ENCODE data around the gene DROSHA.
"Not testable (repeated sequence)": the region's sequence is repeated elsewhere in the genome, so short reads cannot be mapped to it uniquely, and the experiment has no call there.

Gene DROSHA

GRCh38 chr5:31531888-31532547 lies at the start of gene DROSHA, which contains the start of gene C5orf22:
TSS of gene DROSHA (minus strand) at chr5:31532093. CDS start at chr5:31529059, 3,034 bp downstream.
TSS of gene C5orf22 (plus strand) at chr5:31532301. CDS start at chr5:31532393, 92 bp downstream.
- peak; percentile 89 to 98 for DNase-seq

- no peak for DNase-seq
These were observed 47.7 kb upstream of the DROSHA start for GRCh38 chr5:31579558-31579957.

- no peak for DNase-seq
These were observed 45.5 kb upstream of the DROSHA start for GRCh38 chr5:31577438-31577837.

GRCh38 chr5:31574772-31575171 lies 42.9 kb upstream of the DROSHA start:
- no peak for DNase-seq

GRCh38 chr5:31573494-31574142 lies 41.7 kb upstream of the DROSHA start:
- no peak for DNase-seq

GRCh38 chr5:31569068-31569467 lies 37.2 kb upstream of the DROSHA start:
- no peak for DNase-seq

GRCh38 chr5:31568302-31568835 lies 36.5 kb upstream of the DROSHA start:
- DNase-seq, result no peak

- DNase-seq, result not testable (repeated sequence)
These were observed 34.5 kb upstream of the DROSHA start for GRCh38 chr5:31566362-31566761.

- no peak for DNase-seq
These were observed 31.3 kb upstream of the DROSHA start for GRCh38 chr5:31563216-31563615.

- DNase-seq, result no peak
These were observed 30.1 kb upstream of the DROSHA start for GRCh38 chr5:31561946-31562345.

GRCh38 chr5:31559942-31560341 lies 28.0 kb upstream of the DROSHA start:
- DNase-seq, result no peak

GRCh38 chr5:31556461-31556860 lies 24.6 kb upstream of the DROSHA start:
- DNase-seq, result no peak

- DNase-seq, result no peak
These were observed 22.7 kb upstream of the DROSHA start for GRCh38 chr5:31554552-31554951.

GRCh38 chr5:31553863-31554262 lies 22.0 kb upstream of the DROSHA start:
- no peak for DNase-seq

GRCh38 chr5:31551878-31552277 lies 20.0 kb upstream of the DROSHA start:
- DNase-seq, result no peak

- not testable (repeated sequence) for DNase-seq
These were observed 17.2 kb upstream of the DROSHA start for GRCh38 chr5:31549114-31549513.

- DNase-seq, result no peak
These were observed 6.0 kb upstream of the DROSHA start for GRCh38 chr5:31537851-31538250.

- DNase-seq, result no peak
These were observed 5.5 kb upstream of the DROSHA start for GRCh38 chr5:31537349-31537748.

GRCh38 chr5:31536873-31537272 lies 5.0 kb upstream of the DROSHA start:
- no peak for DNase-seq

GRCh38 chr5:31534527-31535046 lies 2.7 kb upstream of the DROSHA start:
- no peak for DNase-seq

- DNase-seq, result no peak
These were observed 378 bp downstream of the DROSHA start for GRCh38 chr5:31531543-31531887.

- DNase-seq, result no peak
These were observed 1.2 kb downstream of the DROSHA start for GRCh38 chr5:31530541-31531265.

GRCh38 chr5:31523041-31523440 lies 8.9 kb downstream of the DROSHA start:
- DNase-seq, result no peak

- no peak for DNase-seq
These were observed 15.1 kb downstream of the DROSHA start for GRCh38 chr5:31516802-31517201.

Measured in SW 1271 (cell line).